IMR-90 (cell line): ENCODE measurements around the gene CBL. TPM values are rescaled to one million over a fixed set of nuclear protein-coding genes. Genes with fewer than 3 reads are reported as not detected.

ENCODE experiments used
- ATAC-seq: fragments of 200-7000 bp; cut with Tn5 transposase; 2 replicates; pipeline ENCODE4 v1.9.1; 2020; ENCODE audit warnings: low read depth, mild to moderate bottlenecking, moderate library complexity
- BruUV-seq: library from RNA; stranded (reverse); fragments of 400-500 nt; replicated peaks from 2 replicates; lab custom pipeline; 2021; lab: Mats Ljungman, UMichigan
- CTCF ChIA-PET: fragments of 300-600 bp; formaldehyde crosslinking; extraction: SDS; loops from one replicate; lab custom pipeline; 2021; ENCODE audit warnings: antibody characterized with exemption; lab: Yijun Ruan, JAX
- POLR2A ChIA-PET: fragments of 300-600 bp; sonication (Branson Sonifier 250); formaldehyde crosslinking; loops from one replicate; lab custom pipeline; 2022; ENCODE audit warnings: antibody characterized with exemption; ENCODE audit not compliant: unreplicated experiment; lab: Charles Lee
- DNase-seq: peaks from one replicate; pipeline ENCODE4 v3.0.0; 2013
- H2AFZ ChIP-seq: replicated peaks from 2 replicates; pipeline ENCODE3; 2013; ENCODE audit warnings: low read length, mild to moderate bottlenecking; ENCODE audit not compliant: poor library complexity
- H2AK5ac ChIP-seq: 2 replicates; pipeline ENCODE4 v1.6.1; 2013; ENCODE audit warnings: low read depth, low read length, inconsistent platforms
- H2AK9ac ChIP-seq: replicated peaks from 2 replicates; pipeline ENCODE3; 2013; ENCODE audit warnings: mild to moderate bottlenecking, low read depth, low read length, moderate library complexity; ENCODE audit not compliant: poor library complexity
- H2BK120ac ChIP-seq: 2 replicates; pipeline ENCODE4 v1.6.1; 2013; ENCODE audit warnings: low read depth, low read length, inconsistent platforms
- H2BK15ac ChIP-seq: 3 replicates; pipeline ENCODE4 v1.6.1; 2013; ENCODE audit warnings: low read depth, low read length, inconsistent platforms
- H2BK20ac ChIP-seq: 2 replicates; pipeline ENCODE4 v1.6.1; 2013; ENCODE audit warnings: low read depth, mild to moderate bottlenecking, inconsistent platforms, low read length, moderate library complexity
- H2BK5ac ChIP-seq: 2 replicates; pipeline ENCODE4 v1.6.1; 2013; ENCODE audit warnings: mild to moderate bottlenecking, low read depth, low read length, inconsistent platforms; ENCODE audit not compliant: poor library complexity, severe bottlenecking
- H3K14ac ChIP-seq: replicated peaks from 2 replicates; pipeline ENCODE4 v1.6.1; 2013; ENCODE audit warnings: low read depth, low read length, inconsistent platforms
- H3K18ac ChIP-seq: 2 replicates; pipeline ENCODE4 v1.6.1; 2013; ENCODE audit warnings: low read depth, low read length, control low read depth
- H3K23ac ChIP-seq: 2 replicates; pipeline ENCODE4 v1.6.1; 2013; ENCODE audit warnings: low read depth, low read length, inconsistent platforms
- H3K27ac ChIP-seq: 2 replicates; pipeline ENCODE4 v1.5.1; 2013; ENCODE audit warnings: mild to moderate bottlenecking, control low read depth, low read length; ENCODE audit not compliant: insufficient read depth
- H3K27me3 ChIP-seq: 2 replicates; pipeline ENCODE4 v1.6.1; 2013; ENCODE audit warnings: low read length; ENCODE audit not compliant: control insufficient read depth, insufficient read depth
- H3K36me3 ChIP-seq: 2 replicates; pipeline ENCODE4 v1.6.1; 2013; ENCODE audit warnings: low read length, mixed read lengths; ENCODE audit not compliant: control insufficient read depth, insufficient read depth
- H3K4ac ChIP-seq: 2 replicates; pipeline ENCODE4 v1.6.1; 2013; ENCODE audit warnings: low read depth, low read length, inconsistent platforms
- H3K4me1 ChIP-seq: 2 replicates; pipeline ENCODE4 v1.6.1; 2013; ENCODE audit warnings: low read length, mixed read lengths; ENCODE audit not compliant: control insufficient read depth, insufficient read depth
- H3K4me2 ChIP-seq: 2 replicates; pipeline ENCODE4 v1.6.1; 2013; ENCODE audit warnings: low read depth, mild to moderate bottlenecking, control low read depth, low read length, moderate library complexity
- H3K4me3 ChIP-seq: 2 replicates; pipeline ENCODE4 v1.5.1; 2013; ENCODE audit warnings: low read depth, mild to moderate bottlenecking, control low read depth, low read length, moderate library complexity; ENCODE audit not compliant: insufficient read depth
- H3K56ac ChIP-seq: 2 replicates; pipeline ENCODE4 v1.6.1; 2013; ENCODE audit warnings: low read length, inconsistent platforms; ENCODE audit not compliant: insufficient read depth; ENCODE audit errors: extremely low read depth
- H3K79me1 ChIP-seq, 2 experiments: 2 replicates each; pipeline ENCODE4 v1.6.1; 2013; ENCODE audit warnings: low read length in 2 of 2, inconsistent platforms in 1 of 2, low read depth in 1 of 2
- H3K9ac ChIP-seq: 2 replicates; pipeline ENCODE4 v1.6.1; 2013; ENCODE audit warnings: low read depth, low read length, control low read depth
- H3K9me1 ChIP-seq: 2 replicates; pipeline ENCODE4 v1.6.1; 2013; ENCODE audit warnings: low read length, inconsistent platforms; ENCODE audit not compliant: insufficient read depth
- H3K9me3 ChIP-seq: 2 replicates; pipeline ENCODE4 v1.6.1; 2013; ENCODE audit warnings: low read length; ENCODE audit not compliant: control insufficient read depth, insufficient read depth
- H4K20me1 ChIP-seq: 2 replicates; pipeline ENCODE4 v1.6.1; 2013; ENCODE audit warnings: low read length, inconsistent platforms; ENCODE audit not compliant: insufficient read depth
- H4K5ac ChIP-seq: 2 replicates; pipeline ENCODE4 v1.6.1; 2013; ENCODE audit warnings: mild to moderate bottlenecking, low read depth, low read length, control low read depth
- H4K8ac ChIP-seq, 2 experiments: 2 replicates each; pipeline ENCODE4 v1.6.1; 2013; ENCODE audit warnings: low read depth in 2 of 2, low read length in 2 of 2, control low read depth in 1 of 2, inconsistent platforms in 1 of 2
- H4K91ac ChIP-seq: 2 replicates; pipeline ENCODE4 v1.6.1; 2013; ENCODE audit warnings: low read depth, low read length, inconsistent platforms; ENCODE audit not compliant: insufficient read depth
- CHD1 ChIP-seq: IDR thresholded peaks from 2 replicates; pipeline ENCODE4 v1.6.1; 2012; ENCODE audit warnings: low read depth, low read length, improper control_type of control experiment
- ELK1 ChIP-seq: fragments of 150-350 bp; IDR thresholded peaks from 2 replicates; pipeline ENCODE4 v1.6.1; 2016; ENCODE audit warnings: low read depth, mild to moderate bottlenecking, low read length, moderate library complexity, borderline replicate concordance
- MXI1 ChIP-seq: IDR thresholded peaks from 2 replicates; pipeline ENCODE4 v1.6.1; 2012; ENCODE audit warnings: low read depth, mild to moderate bottlenecking, low read length, moderate library complexity, borderline replicate concordance
- NFE2L2 ChIP-seq: fragments of 150-350 bp; IDR thresholded peaks from 2 replicates; pipeline ENCODE4 v1.6.1; 2016; ENCODE audit warnings: low read depth, mild to moderate bottlenecking, low read length
- RCOR1 ChIP-seq: IDR thresholded peaks from 2 replicates; pipeline ENCODE4 v1.6.1; 2012; ENCODE audit warnings: mild to moderate bottlenecking, low read length, improper control_type of control experiment; ENCODE audit not compliant: insufficient replicate concordance
- WGBS, 2 experiments: methylation state at CpG; one replicate each; pipeline versions ENCODE4 v1.1.5 to v1.1.7; 2013; ENCODE audit warnings: missing lambda C conversion rate in 2 of 2; ENCODE audit not compliant: insufficient read length in 1 of 2; ENCODE audit errors: extremely low coverage in 2 of 2; 5-methylcytosine and 5-hydroxymethylcytosine counted together
- dilution Hi-C: fragments of 300-500 bp; cut with HindIII; formaldehyde crosslinking; loops from one replicate; pipeline ENCODE4 v1.14.3; 2018; ENCODE audit warnings: low sequenced_read_pairs; ENCODE audit not compliant: unreplicated experiment
- in situ Hi-C: fragments of 300-500 bp; cut with MboI; formaldehyde crosslinking; loops from 3 replicates; pipeline ENCODE4 v1.14.3; 2019; ENCODE audit warnings: low sequenced_read_pairs, inconsistent platforms, mixed read lengths
- intact Hi-C: fragments of 100-400 bp; cut with micrococcal nuclease; formaldehyde crosslinking; loops from 2 replicates; pipeline ENCODE4 v1.10.0; 2022
- polyA plus RNA-seq, 3 experiments: library from polyadenylated mRNA; depleted of rRNA; stranded (reverse); fragments of >200 nt; gene quantifications; 2 replicates each; pipeline ENCODE4 v1.2.3, GENCODE V29; 2012; ENCODE audit warnings: low replicate concordance in 1 of 3
- total RNA-seq: library from RNA; depleted of rRNA; stranded (reverse); fragments of >200 nt; gene quantifications from 2 replicates; pipeline ENCODE4 v1.2.3, GENCODE V29; 2012

Gene CBL
- total and polyA plus RNA-seq, 2 of the 4 experiments (the other 2 are of a cell fraction) = 6.1 to 11.8 TPM

- peak overlapping the region; percentile 91 for H2AK5ac ChIP-seq
- peak overlapping the region; percentile 69 for H3K14ac ChIP-seq
- ATAC-seq (no peak), DNase-seq (no peak)
- H2BK15ac ChIP-seq = peak overlapping the region; percentile 60; the same call in 1 of the 3 replicates
- H2AK9ac ChIP-seq = peak overlapping the region; percentile 77
- ChIA-PET POLR2A (no interaction called here), CTCF (interaction anchor here (0.6 to 2.4 kb wide), 4 partner anchors 14 to 136 kb away, joined by 3 to 16 read pairs (median 4); partner anchors contain the start of gene USP2)
- H4K20me1 ChIP-seq = peaks cover 5% of the 10 kb centered on the region; the same call in 1 of the 2 replicates
- H3K4me2 ChIP-seq = peak overlapping the region; percentile 37; the same call in 1 of the 2 replicates
- H4K8ac ChIP-seq = peak overlapping the region in 1 of 2 experiments; percentile 68; a peak in 1 of 4 replicates
- H3K18ac ChIP-seq = no peak overlapping the region; the same call in 1 of the 2 replicates
- H3K4me1 ChIP-seq = peaks cover 18% of the 10 kb centered on the region
- peak overlapping the region; percentile 59 for H4K91ac ChIP-seq
- H3K56ac ChIP-seq = peak overlapping the region; percentile 47
- in situ Hi-C loops = no loop called here
- H3K4me3 ChIP-seq = no peak overlapping the region
- H3K4ac ChIP-seq = peak overlapping the region; percentile 85
- H2BK120ac ChIP-seq = peak overlapping the region; percentile 59
- peaks cover 11 to 25% of the 10 kb centered on the region in 2 experiments; a peak in 3 of 4 replicates for H3K79me1 ChIP-seq
- BruUV-seq = no TSS peak
- no peaks in the 10 kb centered on the region; the same call in 1 of the 2 replicates for H3K36me3 ChIP-seq
- H3K9me1 ChIP-seq = no peaks in the 10 kb centered on the region
- H3K27me3 ChIP-seq = peaks cover 10% of the 10 kb centered on the region
- H2BK20ac ChIP-seq = peak overlapping the region; percentile 27
- H4K5ac ChIP-seq = no peak overlapping the region; the same call in 1 of the 2 replicates
- no peak overlapping the region for H2BK5ac ChIP-seq
- dilution Hi-C loops = no loop called here
- no peaks in the 10 kb centered on the region for H3K9me3 ChIP-seq
- TF ChIP-seq RCOR1 (no peak), NFE2L2 (no peak), ELK1 (no peak), CHD1 (no peak), MXI1 (no peak)
- 69% methylated on average over 3 of the region's 16 CpGs; no CpG with 5 or more reads in 1 of the 2 experiments for WGBS, 2 experiments
- peak overlapping the region; percentile 54 for H3K23ac ChIP-seq
- peak overlapping the region; percentile 92 for H2AFZ ChIP-seq
- peak overlapping the region; percentile 18; the same call in 1 of the 2 replicates for H3K27ac ChIP-seq
- intact Hi-C loops = no loop called here
- peak overlapping the region; percentile 15 for H3K9ac ChIP-seq
Observed at GRCh38 chr11:119341222-119342022, 135.3 kb downstream of the CBL start.
